Omental fat pad (tissue), 4 donors: ENCODE data around the gene CCDC171. TPM values are rescaled to one million over a fixed set of nuclear protein-coding genes. Genes with fewer than 3 reads are reported as not detected.

ENCODE experiments used
- ATAC-seq: fragments of 150-250 bp; one replicate; pipeline ENCODE4 v1.9.1; 2016; ENCODE audit warnings: mild to moderate bottlenecking, moderate library complexity; ENCODE audit not compliant: low FRiP score
- DNase-seq: peaks from one replicate; pipeline ENCODE4 v3.0.0-alpha.2; 2019; ENCODE audit warnings: low spot score
- small RNA-seq: library from RNA; depleted of rRNA; stranded (forward); fragments of <200 nt; gene quantifications from one replicate; pipeline ENCODE3, GENCODE V24; 2016
- total RNA-seq, 4 donors: library from RNA; depleted of rRNA; stranded (reverse); fragments of >200 nt; gene quantifications; one replicate each; pipeline ENCODE4 v1.1.0, GENCODE V29; 2016
- TF ChIP-seq, protein P1 (sequence below), 3 donors: fragments of 450-650 bp; IDR thresholded peaks; one replicate each; pipeline ENCODE4 v1.5.1; 2016 to 2017; ENCODE audit warnings: antibody characterized with exemption in 3 of 3, mild to moderate bottlenecking in 3 of 3, moderate library complexity in 2 of 3

CCDC171 gene
- total RNA-seq, 4 donors from 2014 or later: 1.1 to 5.0 (median 2.1) TPM

DNA sequence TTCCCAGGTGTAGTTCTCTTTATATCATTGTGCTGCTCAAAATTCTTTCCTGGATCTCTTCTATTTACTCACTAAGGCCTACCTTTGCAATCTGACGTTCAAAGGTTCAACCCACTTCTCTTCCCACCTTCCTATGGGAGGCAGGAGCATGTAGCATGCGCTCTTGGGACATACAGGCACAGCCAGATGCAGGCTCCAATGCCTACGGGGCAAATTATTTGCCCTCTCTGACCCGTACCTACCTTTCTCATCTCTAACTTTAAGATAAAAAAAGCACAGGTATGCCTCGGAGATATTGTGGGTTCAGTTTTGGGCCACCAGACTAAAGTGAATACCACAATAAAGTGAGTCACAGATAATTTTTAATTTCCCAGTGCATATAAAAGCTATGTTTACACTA, 460.5 kb downstream of the CCDC171 start:
- DNase-seq (no peak), ATAC-seq (no peak)
- TF ChIP-seq, protein P1, sequence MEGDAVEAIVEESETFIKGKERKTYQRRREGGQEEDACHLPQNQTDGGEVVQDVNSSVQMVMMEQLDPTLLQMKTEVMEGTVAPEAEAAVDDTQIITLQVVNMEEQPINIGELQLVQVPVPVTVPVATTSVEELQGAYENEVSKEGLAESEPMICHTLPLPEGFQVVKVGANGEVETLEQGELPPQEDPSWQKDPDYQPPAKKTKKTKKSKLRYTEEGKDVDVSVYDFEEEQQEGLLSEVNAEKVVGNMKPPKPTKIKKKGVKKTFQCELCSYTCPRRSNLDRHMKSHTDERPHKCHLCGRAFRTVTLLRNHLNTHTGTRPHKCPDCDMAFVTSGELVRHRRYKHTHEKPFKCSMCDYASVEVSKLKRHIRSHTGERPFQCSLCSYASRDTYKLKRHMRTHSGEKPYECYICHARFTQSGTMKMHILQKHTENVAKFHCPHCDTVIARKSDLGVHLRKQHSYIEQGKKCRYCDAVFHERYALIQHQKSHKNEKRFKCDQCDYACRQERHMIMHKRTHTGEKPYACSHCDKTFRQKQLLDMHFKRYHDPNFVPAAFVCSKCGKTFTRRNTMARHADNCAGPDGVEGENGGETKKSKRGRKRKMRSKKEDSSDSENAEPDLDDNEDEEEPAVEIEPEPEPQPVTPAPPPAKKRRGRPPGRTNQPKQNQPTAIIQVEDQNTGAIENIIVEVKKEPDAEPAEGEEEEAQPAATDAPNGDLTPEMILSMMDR (IDR thresholded peaks at IDR 0.05): no peak

DNA sequence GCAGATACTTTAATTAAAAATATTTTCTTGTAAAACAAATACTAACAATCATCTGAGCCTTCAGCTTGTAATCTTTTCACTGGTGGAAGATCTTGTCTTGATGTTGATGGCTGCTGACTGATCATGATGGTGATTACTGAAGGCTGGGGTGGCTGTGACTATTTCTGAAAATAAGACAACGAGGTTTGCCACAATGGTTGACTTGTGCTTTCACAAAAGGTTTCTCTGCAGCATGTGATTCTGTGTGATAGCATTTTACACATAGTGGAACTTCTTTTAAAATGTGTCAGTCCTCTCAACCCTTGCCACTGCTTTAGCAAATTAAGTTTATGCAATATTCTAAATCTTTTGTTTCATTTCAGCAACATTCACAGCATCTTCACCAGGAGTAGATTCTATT, 461.0 kb downstream of the CCDC171 start:
- TF ChIP-seq, protein P1 (IDR thresholded peaks at IDR 0.05): no peak
- DNase-seq: no peak
- no peak for ATAC-seq

DNA sequence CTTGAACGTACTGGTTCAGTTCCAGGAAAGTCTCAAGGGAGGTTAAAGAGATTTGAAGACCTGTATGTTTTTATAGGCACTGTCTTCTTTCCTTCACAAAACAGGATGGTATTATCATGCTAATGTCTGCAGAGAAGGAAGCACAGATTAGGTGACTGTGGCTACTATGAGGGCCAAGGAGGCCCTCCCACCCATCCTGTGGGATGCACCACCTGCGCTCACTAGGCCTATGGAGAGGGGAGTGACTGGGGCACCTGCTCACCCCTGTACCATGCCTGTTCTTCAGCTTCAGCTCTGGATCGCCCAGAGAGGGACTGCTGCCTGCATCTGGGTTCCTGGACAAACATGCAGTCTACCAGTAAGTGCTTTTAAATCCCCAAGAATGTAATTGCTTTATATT, 469.4 kb downstream of the CCDC171 start:
- no peak for DNase-seq
- TF ChIP-seq, protein P1 (IDR thresholded peaks at IDR 0.05): no peak
- peak; percentile 48 for ATAC-seq

DNA sequence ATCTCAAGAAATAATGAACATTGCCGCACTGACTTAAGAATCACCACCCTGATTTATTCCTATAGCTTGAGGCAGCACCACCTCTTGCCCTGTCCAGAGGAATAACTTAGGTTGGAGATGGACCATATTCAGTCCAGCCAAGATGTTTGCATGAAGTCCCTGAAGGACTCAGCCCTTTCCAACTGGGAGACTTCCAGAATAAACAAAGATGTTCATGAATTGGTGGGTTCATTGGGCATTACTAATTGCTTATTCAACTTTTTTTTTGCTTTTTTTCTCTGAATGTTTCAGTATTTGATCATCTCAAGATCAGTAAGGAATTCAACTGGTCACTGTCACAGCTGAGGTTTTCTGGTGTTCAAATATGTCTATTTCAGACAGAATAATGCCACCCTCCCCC, 470.6 kb downstream of the CCDC171 start:
- ATAC-seq: no peak
- DNase-seq: no peak
- TF ChIP-seq, protein P1 (IDR thresholded peaks at IDR 0.05): no peak

Small RNAs within 50 kb of the gene (small RNA-seq; reads per million reads assigned to genes)
- gene AL513423.1: not detected
- gene HMGN2P16: not detected
- gene RN7SL98P: not detected
- not detected for gene RNU6-14P
- gene RNU6-246P: not detected

Other genes starting within 250 kb of the CCDC171 start
- gene TTC39B, start 245.8 kb upstream of the CCDC171 start, total RNA-seq: 10 to 100 TPM in 1 of 4 donors, 1 to 10 TPM in 3; 3.7 to 12.6 (median 5.3) TPM
- 10 to 100 TPM; 16.9 to 37.7 (median 22.8) TPM for gene SNAPC3, start 130.2 kb upstream of the CCDC171 start, total RNA-seq
- 10 to 100 TPM; 18.4 to 59.3 (median 22.6) TPM for gene PSIP1, start 42.1 kb upstream of the CCDC171 start, total RNA-seq